ENCODE results near the gene MINDY4B. TPM values are rescaled to one million over a fixed set of nuclear protein-coding genes. Genes with fewer than 3 reads are reported as not detected.

Gene MINDY4B
- total and polyA plus RNA-seq, 12 donors, result 0.71 to 2.9 (median 1.4) TPM; not detected in 7

DNA sequence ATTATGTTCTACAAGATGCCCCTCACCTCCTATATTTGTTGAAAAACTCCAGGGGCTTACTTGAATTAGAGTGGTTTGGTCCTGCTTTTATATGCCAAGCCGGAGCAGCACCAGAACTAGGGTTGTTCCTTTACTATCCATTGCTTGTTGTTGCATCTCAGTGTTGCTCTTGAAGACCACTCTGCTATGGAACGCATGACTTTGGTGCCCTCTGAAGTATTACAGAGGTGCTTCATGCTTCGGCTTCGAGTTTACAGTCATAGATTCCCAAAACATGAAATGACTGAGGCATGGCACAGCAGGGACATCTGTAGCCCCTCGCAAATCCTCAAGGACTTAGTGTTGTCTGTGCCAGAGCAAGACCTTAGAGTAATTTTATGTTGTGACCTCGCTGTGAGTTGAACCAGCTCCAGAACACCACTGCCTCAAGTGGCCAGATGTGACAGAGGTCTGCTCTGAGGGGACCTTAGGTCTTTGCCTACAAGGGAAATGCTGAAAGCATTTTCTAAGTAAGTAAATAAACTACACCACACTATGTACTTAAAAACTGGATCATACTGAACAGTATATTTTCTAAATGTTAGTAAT is 75.1 kb downstream of the MINDY4B start:
- Histone ChIP-seq H3K27me3 (peaks cover 3% of the 10 kb centered on the region), H3K36me3 (replicated peaks in 1 of 2) (no peaks in the 10 kb centered on the region), H3K4me1 (replicated peaks in 1 of 2) (no peaks in the 10 kb centered on the region), H3K27ac (no peak overlapping the region), H3K9me3 (replicated peaks in 1 of 3) (no peaks in the 10 kb centered on the region), H3K4me3 (no peak overlapping the region)
- TF ChIP-seq, protein P1, sequence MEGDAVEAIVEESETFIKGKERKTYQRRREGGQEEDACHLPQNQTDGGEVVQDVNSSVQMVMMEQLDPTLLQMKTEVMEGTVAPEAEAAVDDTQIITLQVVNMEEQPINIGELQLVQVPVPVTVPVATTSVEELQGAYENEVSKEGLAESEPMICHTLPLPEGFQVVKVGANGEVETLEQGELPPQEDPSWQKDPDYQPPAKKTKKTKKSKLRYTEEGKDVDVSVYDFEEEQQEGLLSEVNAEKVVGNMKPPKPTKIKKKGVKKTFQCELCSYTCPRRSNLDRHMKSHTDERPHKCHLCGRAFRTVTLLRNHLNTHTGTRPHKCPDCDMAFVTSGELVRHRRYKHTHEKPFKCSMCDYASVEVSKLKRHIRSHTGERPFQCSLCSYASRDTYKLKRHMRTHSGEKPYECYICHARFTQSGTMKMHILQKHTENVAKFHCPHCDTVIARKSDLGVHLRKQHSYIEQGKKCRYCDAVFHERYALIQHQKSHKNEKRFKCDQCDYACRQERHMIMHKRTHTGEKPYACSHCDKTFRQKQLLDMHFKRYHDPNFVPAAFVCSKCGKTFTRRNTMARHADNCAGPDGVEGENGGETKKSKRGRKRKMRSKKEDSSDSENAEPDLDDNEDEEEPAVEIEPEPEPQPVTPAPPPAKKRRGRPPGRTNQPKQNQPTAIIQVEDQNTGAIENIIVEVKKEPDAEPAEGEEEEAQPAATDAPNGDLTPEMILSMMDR (IDR thresholded peaks at IDR 0.05), result peak in 1 of 6 experiments; percentile 9
- TF ChIP-seq POLR2A (IDR thresholded peaks at IDR 0.05), result no peak
- intact Hi-C loops (cut with DNase I), result no loop called here
- DNase-seq, result no peak
- 71 to 85% (median 80%) methylated on average over 6 of the region's 6 CpGs for whole genome bisulfite sequencing, 4 donors

DNA sequence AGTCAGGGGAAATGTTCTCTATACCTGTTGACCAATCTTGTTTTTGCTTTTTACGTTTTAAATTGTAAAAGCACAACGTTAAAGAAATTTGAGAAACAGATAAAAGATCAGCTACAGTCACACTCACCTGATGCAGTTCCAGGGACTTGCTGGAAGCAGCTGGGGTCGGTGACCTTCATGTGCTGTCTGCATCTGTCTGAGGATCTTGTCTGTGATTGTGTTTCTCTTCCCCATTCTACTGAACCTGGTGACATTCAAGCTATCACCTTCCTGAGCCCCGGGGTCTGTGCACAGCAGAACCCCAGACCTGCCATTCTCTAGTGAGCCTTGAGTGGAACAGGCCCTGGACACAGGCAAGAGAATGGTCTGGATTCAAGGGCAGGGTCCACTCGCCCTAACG is 75.8 kb downstream of the MINDY4B start:
- Histone ChIP-seq H3K4me3 (no peak overlapping the region), H3K36me3 (replicated peaks in 1 of 2) (no peaks in the 10 kb centered on the region), H3K4me1 (replicated peaks in 1 of 2) (no peaks in the 10 kb centered on the region), H3K27ac (no peak overlapping the region), H3K27me3 (peaks cover 3% of the 10 kb centered on the region), H3K9me3 (replicated peaks in 1 of 3) (no peaks in the 10 kb centered on the region)
- WGBS, 4 donors, result 57 to 68% (median 62%) methylated on average over 6 of the region's 6 CpGs
- no peak for TF ChIP-seq POLR2A (IDR thresholded peaks at IDR 0.05)
- TF ChIP-seq, protein P1 (IDR thresholded peaks at IDR 0.05), result no peak
- intact Hi-C loops (cut with DNase I), result no loop called here
- peak in 2 of 7 donors; percentile 15 to 30 for DNase-seq

DNA sequence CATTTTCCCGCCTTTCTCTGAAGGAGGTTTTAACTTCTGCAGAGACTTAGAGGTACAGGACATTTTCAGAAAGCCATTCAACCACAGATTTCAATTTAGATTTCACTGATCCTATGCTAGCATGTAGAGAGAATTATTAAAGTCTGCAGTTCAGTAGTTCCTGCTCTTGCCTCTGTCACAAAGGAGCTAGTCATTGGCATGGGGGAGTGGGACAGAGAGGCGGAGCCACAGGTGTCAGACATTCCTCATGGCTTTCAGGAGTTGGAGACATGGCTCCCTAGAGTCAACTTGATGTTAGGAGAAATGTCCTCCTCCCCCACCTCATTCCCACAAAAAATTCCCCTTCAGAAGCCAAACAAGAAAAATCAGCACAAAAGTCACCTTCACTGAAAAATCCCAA is 76.2 kb downstream of the MINDY4B start:
- WGBS, 4 donors, result 90 to 98% (median 92%) methylated on average over 2 of the region's 2 CpGs
- peaks cover 3% of the 10 kb centered on the region for H3K27me3 ChIP-seq
- no peaks in the 10 kb centered on the region for H3K36me3 ChIP-seq (replicated peaks in 1 of 2)
- no peaks in the 10 kb centered on the region for H3K4me1 ChIP-seq (replicated peaks in 1 of 2)
- H3K27ac ChIP-seq, result no peak overlapping the region
- TF ChIP-seq POLR2A (IDR thresholded peaks at IDR 0.05), result no peak
- TF ChIP-seq, protein P1 (IDR thresholded peaks at IDR 0.05), result no peak
- H3K9me3 ChIP-seq (replicated peaks in 1 of 3), result no peaks in the 10 kb centered on the region
- intact Hi-C loops (cut with DNase I), result no loop called here
- H3K4me3 ChIP-seq, result no peak overlapping the region
- no peak for DNase-seq

DNA sequence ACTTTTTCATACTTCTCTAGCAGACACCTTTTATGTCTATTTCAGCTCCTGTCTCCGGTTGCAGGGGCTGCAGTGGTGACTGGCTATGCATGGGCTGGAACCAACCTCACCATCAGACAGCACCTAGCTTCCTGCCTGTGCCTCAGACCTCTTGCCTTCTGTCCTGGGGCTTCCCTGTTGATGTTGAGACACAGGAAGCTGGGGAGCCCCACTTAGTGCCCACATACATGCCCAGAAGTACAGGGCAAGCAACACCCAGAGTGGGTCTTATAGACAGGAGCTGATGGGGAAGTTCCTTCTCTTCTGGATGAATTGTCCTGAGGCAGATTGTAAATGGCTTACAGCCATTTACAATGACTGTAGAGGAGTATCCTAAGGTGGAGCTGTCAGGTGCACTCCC is 77.0 kb downstream of the MINDY4B start:
- Histone ChIP-seq H3K4me3 (no peak overlapping the region), H3K27me3 (peaks cover 3% of the 10 kb centered on the region), H3K36me3 (replicated peaks in 1 of 2) (no peaks in the 10 kb centered on the region), H3K4me1 (replicated peaks in 1 of 2) (no peaks in the 10 kb centered on the region), H3K27ac (no peak overlapping the region), H3K9me3 (replicated peaks in 1 of 3) (no peaks in the 10 kb centered on the region)
- TF ChIP-seq, protein P1 (IDR thresholded peaks at IDR 0.05), result no peak
- no peak for TF ChIP-seq POLR2A (IDR thresholded peaks at IDR 0.05)
- 89 to 100% (median 97%) methylated on average over 1 of the region's 1 CpG for WGBS, 4 donors
- DNase-seq, result no peak
- intact Hi-C loops (cut with DNase I), result no loop called here
